ENCODE measurements around the gene AAGAB.

AAGAB gene

DNA sequence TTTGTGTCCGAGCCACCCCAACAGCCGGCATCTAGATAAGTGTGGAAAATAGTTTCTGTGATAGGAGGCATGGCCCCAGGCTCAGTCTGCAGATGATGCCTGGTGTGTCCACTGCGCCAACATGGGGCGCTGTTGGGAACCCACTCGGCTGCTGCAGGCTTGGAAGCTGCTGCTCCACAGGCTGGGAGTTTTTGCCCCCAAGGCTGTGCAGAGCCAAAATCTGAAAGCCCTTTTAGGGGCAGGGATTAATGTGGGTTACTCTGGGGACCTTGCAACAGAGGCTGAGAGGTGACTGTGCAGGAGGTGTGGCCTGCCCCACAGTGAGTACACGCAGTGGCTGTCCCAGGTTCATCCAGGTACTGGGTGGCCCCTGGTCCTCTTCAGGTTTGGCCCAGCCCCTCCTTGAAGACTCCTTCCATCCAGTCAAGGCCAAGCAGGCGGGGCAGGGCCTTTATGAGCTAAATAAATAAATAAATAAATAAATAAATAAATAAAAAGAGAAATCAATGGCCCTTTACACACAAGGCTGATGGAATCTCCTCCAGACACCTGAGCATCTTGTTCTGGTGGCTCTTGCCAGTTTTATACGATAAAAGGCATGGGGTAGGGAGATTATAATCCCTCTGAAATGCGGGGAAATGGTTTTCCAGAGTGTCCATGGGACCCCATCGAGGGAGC, 73.8 kb downstream of the AAGAB start:
- Mint-ChIP-seq H3K4me3 (no peak overlapping the region), H3K27ac (no peak overlapping the region)

DNA sequence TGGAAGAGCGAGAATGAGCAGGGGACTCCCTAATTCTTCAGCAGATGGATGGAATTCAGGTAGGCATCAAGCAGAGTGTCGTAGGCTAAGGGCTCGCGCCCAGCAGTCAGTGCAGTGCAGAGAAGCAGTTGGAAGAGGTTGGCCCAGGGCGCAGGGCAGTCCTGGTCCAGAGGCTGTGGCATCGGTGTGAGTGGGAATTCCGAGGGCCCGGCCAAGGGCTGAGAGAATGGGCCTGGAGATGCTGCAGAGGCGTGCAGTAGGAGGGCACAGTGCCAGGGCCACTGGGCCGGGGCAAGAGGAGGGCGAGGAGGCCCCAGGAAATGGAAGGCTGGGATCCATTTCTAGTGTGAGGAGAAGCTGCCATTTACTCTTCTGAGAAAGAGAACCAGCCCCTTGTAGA, 74.4 kb downstream of the AAGAB start:
- peaks cover 19% of the 10 kb centered on the region for H3K36me3 Mint-ChIP-seq (ENCODE audit: low read depth)
- H3K4me3 Mint-ChIP-seq: no peak overlapping the region
- peaks cover 22% of the 10 kb centered on the region for H3K4me1 Mint-ChIP-seq (ENCODE audit: low read depth)
- H3K27me3 Mint-ChIP-seq: no peaks in the 10 kb centered on the region
- H3K9me3 Mint-ChIP-seq: no peaks in the 10 kb centered on the region
- no peak overlapping the region for H3K27ac Mint-ChIP-seq

More for the DNA sequence above, 73.8 kb downstream of the AAGAB start:
- Mint-ChIP-seq H3K36me3 (ENCODE audit: low read depth) (peaks cover 23% of the 10 kb centered on the region), H3K27me3 (no peaks in the 10 kb centered on the region), H3K4me1 (ENCODE audit: low read depth) (peaks cover 22% of the 10 kb centered on the region), H3K9me3 (no peaks in the 10 kb centered on the region)

DNA sequence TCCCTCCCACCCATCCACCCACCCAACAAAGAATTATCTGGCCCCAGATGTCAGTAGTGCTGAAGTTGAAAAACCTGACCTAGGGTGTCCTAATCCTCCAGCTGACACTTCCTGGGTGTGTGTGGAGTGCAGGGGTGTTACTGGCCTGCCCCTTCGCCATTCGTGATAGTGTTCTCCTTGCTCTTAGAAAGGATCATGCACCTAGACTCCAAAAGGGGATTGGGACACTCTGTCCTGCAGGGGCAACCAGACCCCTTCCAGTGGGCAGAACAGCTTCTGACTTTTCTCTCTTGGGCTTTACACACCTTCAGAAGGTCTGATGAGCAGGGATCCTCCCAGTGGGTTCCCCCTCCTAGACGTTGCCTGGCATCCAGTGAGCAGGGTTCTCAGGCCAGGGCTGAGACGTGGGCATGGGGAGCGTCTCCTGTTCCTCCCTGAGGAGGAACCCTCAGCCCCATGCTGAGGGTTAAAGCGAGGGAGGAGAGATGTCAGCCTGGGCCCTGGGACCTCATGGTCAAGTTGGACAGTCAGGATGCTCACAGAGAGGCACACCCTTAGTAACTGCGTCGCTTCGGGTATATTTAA, 75.0 kb downstream of the AAGAB start:
- peaks cover 26% of the 10 kb centered on the region for H3K4me1 Mint-ChIP-seq (ENCODE audit: low read depth)
- no peaks in the 10 kb centered on the region for H3K27me3 Mint-ChIP-seq
- H3K9me3 Mint-ChIP-seq: no peaks in the 10 kb centered on the region
- H3K4me3 Mint-ChIP-seq: no peak overlapping the region
- H3K36me3 Mint-ChIP-seq (ENCODE audit: low read depth): peaks cover 16% of the 10 kb centered on the region
- no peak overlapping the region for H3K27ac Mint-ChIP-seq

DNA sequence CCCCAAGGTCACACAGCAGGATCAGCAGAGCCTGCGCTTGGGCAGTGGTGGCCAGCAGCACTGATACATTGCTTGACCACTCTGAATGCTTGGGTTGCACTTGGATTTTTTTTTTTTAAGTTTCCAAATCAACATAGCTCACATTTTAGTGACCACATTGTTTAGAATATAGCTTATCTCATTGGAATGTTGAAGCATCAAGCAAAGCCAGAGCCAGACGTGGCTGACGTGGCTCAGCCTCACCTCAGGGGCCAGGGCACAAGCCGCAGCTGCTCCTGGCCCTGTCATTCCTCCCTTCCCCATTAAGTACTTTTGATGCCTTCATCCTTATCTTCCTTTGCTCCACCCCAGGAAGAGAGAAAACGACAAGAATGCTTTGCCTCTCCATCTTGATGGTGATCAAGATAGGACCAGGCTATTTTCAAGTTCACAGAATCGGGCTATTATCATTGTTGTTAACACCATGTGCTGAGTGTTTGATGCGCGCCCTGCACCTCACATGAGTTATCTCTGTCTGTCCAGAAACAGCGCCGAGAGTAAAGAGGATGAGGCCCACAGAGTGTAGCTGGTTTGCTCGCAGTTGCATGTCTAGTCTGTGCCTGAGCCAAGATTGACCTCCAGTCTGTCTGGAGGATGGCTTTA, 75.8 kb downstream of the AAGAB start:
- no peaks in the 10 kb centered on the region for H3K27me3 Mint-ChIP-seq
- H3K4me1 Mint-ChIP-seq (ENCODE audit: low read depth): peaks cover 34% of the 10 kb centered on the region
- H3K9me3 Mint-ChIP-seq: no peaks in the 10 kb centered on the region
- peaks cover 16% of the 10 kb centered on the region for H3K36me3 Mint-ChIP-seq (ENCODE audit: low read depth)
- H3K4me3 Mint-ChIP-seq: no peak overlapping the region
- H3K27ac Mint-ChIP-seq: no peak overlapping the region

DNA sequence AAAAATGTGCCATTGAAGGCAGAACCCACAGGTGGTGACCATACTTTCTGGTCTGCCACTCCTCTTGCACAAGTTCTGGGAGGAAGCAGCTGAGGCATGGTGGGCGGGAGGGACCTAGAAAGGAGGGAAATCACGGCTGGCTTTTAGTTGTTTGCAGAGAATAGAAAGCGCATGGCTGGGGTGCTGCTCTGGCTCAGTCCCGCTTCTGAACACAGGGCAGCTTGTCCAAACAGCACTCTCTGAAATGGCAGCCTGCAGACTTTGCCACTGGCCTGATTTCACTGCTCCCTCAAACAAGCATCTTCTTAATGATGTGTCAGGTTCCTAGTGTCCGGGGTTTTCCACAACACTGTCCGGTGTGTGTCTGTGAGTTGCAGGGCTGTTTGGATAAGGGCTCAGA, 76.7 kb downstream of the AAGAB start:
- Mint-ChIP-seq H3K4me3 (no peak overlapping the region), H3K36me3 (ENCODE audit: low read depth) (peaks cover 17% of the 10 kb centered on the region), H3K4me1 (ENCODE audit: low read depth) (peaks cover 41% of the 10 kb centered on the region), H3K27me3 (no peaks in the 10 kb centered on the region), H3K9me3 (no peaks in the 10 kb centered on the region), H3K27ac (no peak overlapping the region)

DNA sequence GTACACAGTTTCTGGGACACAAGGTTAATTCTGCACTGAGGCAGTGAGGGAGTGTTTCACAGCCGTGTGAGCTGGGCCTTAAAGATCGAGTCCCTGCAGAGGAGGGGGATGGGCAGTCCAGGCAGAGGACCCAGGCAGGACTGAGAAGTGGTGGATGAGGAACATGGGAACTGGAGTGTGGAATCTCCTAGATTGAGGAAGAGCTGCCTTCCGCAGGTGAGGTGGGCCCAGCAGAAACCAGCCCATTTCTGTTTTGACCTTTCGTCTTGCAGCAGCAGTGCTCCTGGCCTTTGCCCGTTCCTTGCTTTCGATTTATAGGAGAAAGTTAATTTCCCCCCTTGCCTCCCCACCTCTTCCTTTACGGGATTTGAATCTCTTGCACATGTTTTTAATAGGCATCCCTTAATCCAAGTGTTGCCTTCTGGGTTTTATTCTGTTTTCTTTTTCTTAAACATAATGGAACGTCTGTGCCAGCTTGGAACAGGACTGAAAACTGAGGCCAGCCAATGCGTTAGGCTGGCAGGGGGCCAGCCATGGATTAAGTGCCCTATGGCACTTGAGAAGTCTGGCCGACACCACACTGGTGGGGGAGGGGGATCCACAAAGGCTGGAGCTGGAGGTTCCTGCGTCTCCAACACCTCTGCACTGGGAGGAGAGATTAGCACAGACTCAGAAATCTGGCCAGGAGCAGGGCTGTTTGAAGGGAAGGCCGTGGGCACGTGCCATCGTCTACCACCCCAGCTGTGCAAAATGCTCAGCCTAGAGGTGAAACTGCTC, 78.1 kb downstream of the AAGAB start:
- H3K27me3 Mint-ChIP-seq: no peaks in the 10 kb centered on the region
- H3K36me3 Mint-ChIP-seq (ENCODE audit: low read depth): peaks cover 25% of the 10 kb centered on the region
- H3K4me1 Mint-ChIP-seq (ENCODE audit: low read depth): peaks cover 52% of the 10 kb centered on the region
- no peaks in the 10 kb centered on the region for H3K9me3 Mint-ChIP-seq
- H3K27ac Mint-ChIP-seq: peak overlapping the region; percentile 78
- H3K4me3 Mint-ChIP-seq: no peak overlapping the region

DNA sequence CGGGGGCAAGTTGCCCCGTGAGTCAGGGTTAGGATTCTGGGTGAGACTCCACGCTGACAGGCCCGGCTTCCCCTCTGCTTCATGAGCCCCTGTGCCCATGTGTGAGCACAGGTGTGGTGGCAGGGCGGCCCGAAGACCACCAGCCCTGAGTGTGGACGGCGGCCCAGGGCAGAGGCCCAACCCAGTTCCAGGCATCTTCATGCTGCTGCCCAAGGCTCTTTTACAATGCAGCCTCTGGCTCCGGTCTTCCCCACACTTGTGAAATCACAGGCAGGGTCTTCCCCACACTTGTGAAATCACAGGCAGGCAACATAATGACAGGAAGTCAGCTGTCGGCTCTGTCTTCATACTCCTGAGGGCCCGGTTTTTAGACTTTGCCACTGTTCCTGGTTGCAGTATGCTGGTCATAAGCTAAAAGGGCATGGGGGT, 78.8 kb downstream of the AAGAB start:
- H3K27ac Mint-ChIP-seq: peak overlapping the region; percentile 78
- H3K9me3 Mint-ChIP-seq: no peaks in the 10 kb centered on the region
- H3K27me3 Mint-ChIP-seq: no peaks in the 10 kb centered on the region
- peak overlapping the region; percentile 23 for H3K4me3 Mint-ChIP-seq
- peaks cover 52% of the 10 kb centered on the region for H3K4me1 Mint-ChIP-seq (ENCODE audit: low read depth)
- peaks cover 30% of the 10 kb centered on the region for H3K36me3 Mint-ChIP-seq (ENCODE audit: low read depth)

DNA sequence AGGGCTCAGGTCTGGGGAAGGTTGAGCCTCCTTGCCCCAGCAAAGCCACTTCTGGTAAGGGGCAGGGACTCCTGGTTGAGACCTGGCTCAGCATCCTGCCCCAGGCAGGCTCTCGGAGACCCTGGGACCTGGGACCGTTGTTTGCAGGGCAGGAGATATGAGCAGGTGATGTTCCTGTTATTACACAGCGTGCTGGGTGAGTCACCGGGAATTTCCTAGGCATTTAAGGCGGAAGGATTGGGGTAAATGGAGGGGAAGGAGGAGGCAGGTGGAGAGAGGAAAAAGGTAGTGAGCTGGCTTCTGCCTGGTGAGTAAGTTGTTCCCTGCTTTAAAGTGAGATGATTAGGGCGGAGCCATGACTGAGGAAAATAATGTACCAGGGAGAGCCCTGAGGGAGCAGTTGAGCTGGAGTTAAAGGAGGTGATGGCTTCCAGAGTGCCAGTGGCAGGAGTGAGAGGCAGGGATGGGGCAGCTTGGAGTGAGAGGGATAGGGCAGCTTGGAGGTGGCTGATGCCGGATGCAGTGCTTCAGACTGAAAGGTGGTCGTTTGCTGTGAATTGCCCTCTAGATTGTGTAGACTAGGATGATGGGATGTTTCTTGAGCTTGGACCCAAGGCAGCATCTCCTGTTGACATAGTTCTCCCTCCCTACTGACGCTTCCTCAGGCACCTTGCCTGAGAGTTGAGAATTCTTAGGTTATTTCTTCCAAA, 79.4 kb downstream of the AAGAB start:
- Mint-ChIP-seq H3K4me1 (ENCODE audit: low read depth) (peaks cover 57% of the 10 kb centered on the region), H3K27me3 (no peaks in the 10 kb centered on the region), H3K27ac (peak overlapping the region; percentile 78), H3K36me3 (ENCODE audit: low read depth) (peaks cover 29% of the 10 kb centered on the region), H3K9me3 (no peaks in the 10 kb centered on the region), H3K4me3 (peak overlapping the region; percentile 12)

DNA sequence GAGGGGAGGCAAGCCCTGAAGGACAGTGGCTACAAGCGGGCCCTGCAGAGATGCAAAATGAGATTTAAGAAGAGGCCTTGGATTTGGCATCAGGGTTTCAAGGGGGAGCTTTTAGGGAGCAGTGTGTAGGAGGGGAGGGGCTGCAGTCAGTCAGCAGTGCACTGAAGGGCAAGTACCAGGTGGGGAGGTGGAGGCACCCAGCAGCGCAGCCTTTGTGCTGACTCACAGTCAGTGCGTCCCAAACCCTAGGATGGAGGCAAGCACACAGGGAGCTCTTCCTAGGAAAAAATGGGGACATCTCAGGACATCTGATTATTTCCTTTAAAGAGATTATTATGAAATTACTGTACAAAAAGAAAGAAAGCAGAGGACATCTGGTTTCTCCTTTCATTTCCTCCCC, 80.0 kb downstream of the AAGAB start:
- Mint-ChIP-seq H3K27me3 (no peaks in the 10 kb centered on the region), H3K27ac (peak overlapping the region; percentile 78), H3K9me3 (no peaks in the 10 kb centered on the region), H3K36me3 (ENCODE audit: low read depth) (peaks cover 31% of the 10 kb centered on the region), H3K4me3 (no peak overlapping the region), H3K4me1 (ENCODE audit: low read depth) (peaks cover 62% of the 10 kb centered on the region)

DNA sequence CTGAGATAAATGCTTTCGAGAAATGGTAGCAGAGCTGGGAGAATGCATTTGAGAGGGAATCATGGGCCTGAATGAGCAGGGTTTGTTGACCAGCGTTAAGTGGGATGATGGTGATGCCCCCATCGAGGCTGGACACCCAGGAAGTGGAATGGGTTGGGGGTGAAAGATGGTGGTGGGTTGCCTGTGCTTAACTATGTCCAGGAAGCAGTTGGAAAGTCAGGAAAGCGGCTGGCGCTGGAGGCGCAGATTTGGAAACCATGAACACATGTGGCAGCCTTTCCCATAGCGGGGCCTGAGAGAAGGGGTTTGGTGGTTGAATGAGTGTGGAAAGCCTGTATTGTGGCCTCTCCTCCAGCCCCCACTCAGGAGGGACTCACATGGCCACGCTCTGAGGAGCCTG, 80.7 kb downstream of the AAGAB start:
- Mint-ChIP-seq H3K36me3 (ENCODE audit: low read depth) (peaks cover 30% of the 10 kb centered on the region), H3K9me3 (no peaks in the 10 kb centered on the region), H3K27ac (peak overlapping the region; percentile 5), H3K27me3 (no peaks in the 10 kb centered on the region), H3K4me3 (no peak overlapping the region), H3K4me1 (ENCODE audit: low read depth) (peaks cover 62% of the 10 kb centered on the region)

DNA sequence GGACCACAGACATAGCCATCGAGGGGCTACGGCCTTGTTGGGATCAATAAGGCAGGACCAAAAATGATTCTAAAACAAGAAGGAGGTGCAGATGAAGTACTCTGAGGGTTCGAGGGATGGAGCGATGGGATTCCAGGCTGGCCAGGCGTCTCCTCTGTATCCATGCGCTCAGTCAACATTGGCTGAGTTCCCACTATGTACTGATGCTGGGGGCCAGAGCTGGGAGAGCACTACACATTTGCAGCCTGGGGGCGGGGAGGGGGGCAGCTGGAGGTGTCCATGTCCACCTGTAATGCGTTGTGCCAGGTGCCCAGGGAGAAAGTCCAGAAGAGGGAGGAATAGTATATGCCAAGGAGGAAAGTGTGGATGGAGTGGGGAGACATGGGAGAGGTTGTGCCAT, 81.5 kb downstream of the AAGAB start:
- H3K27me3 Mint-ChIP-seq: no peaks in the 10 kb centered on the region
- H3K27ac Mint-ChIP-seq: peak overlapping the region; percentile 8
- H3K9me3 Mint-ChIP-seq: no peaks in the 10 kb centered on the region
- H3K4me1 Mint-ChIP-seq (ENCODE audit: low read depth): peaks cover 62% of the 10 kb centered on the region
- peaks cover 35% of the 10 kb centered on the region for H3K36me3 Mint-ChIP-seq (ENCODE audit: low read depth)
- H3K4me3 Mint-ChIP-seq: no peak overlapping the region

DNA sequence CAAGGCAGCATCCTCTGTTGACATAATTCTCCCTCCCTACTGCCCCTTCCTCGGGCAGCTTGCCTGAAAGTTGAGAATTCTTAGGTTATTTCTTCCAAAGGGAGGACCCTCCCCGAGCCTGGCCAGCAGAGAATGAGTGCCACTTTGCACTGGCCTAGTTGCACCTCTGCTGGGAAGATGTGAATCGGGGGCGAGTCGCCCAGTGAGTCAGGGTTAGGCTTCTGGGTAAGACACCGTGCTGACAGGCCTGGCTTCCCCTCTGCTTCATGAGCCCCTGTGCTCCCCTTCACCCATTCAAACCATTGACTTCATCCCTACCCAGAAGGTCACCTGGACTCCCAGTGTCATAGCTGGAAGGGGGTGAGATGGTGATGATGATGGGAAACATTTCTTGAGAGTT, 82.3 kb downstream of the AAGAB start:
- H3K27me3 Mint-ChIP-seq: no peaks in the 10 kb centered on the region
- H3K27ac Mint-ChIP-seq: peak overlapping the region; percentile 8
- no peaks in the 10 kb centered on the region for H3K9me3 Mint-ChIP-seq
- H3K4me1 Mint-ChIP-seq (ENCODE audit: low read depth): peaks cover 62% of the 10 kb centered on the region
- no peak overlapping the region for H3K4me3 Mint-ChIP-seq
- H3K36me3 Mint-ChIP-seq (ENCODE audit: low read depth): peaks cover 36% of the 10 kb centered on the region

DNA sequence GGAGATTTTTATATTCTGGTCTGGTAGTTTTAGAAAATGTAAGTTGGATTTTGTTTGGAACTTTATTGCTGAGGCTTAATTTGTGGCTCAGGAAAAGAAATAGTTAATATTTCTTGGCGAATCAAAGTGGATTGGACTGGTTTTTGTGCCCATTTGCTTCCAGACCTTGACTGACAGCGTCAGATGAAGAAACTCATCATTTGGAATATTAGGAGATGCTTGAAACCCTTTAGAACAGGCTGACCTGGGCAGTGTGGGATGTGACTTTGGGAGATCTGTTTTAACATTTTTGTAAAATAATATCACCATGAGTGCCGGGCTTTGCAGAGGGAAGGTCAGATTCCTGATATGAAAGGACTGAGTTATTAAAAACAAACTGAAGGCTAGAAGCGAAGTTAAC, 83.0 kb downstream of the AAGAB start:
- Mint-ChIP-seq H3K9me3 (no peaks in the 10 kb centered on the region), H3K27me3 (no peaks in the 10 kb centered on the region), H3K36me3 (ENCODE audit: low read depth) (peaks cover 40% of the 10 kb centered on the region), H3K4me3 (no peak overlapping the region), H3K27ac (peak overlapping the region; percentile 13), H3K4me1 (ENCODE audit: low read depth) (peaks cover 56% of the 10 kb centered on the region)

DNA sequence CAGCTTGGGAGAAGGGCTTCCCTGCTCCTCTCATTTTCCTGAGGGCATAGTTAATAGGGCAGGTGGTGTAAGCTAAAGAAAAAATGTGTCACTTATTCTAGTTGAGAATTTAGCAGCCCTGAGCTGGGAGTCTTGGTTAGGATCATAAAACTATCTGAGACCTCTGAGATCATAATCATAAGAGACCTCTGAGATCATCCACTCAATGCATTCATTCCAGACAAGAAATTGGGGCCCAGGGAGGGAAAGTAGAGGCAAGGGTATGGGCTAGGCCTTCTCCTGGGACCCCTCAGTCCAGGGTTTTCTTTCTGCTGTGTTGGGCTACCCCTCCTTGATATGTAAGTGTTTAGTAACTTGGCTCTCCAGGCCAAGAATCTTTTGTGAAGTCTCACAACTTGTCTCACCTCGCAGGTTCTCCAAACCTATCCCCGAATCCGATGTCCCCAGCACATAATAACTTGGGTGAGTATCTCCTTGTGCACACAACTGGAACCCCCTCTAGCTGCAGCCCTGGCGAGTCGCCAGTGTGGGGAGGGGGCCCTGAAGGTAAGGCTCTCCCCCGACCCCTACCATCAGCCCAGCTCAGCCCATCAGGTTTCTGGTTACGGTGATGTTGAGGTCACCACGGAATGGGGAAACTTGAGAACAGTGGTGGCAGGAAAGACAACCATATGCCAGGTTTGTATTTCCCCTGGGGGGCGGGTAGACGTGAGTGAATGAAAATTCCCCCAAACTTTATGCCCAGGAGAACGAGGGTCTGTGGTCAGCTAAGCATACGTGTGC, 84.1 kb downstream of the AAGAB start:
- H3K36me3 Mint-ChIP-seq (ENCODE audit: low read depth): peaks cover 40% of the 10 kb centered on the region
- peaks cover 44% of the 10 kb centered on the region for H3K4me1 Mint-ChIP-seq (ENCODE audit: low read depth)
- no peaks in the 10 kb centered on the region for H3K9me3 Mint-ChIP-seq
- no peak overlapping the region for H3K4me3 Mint-ChIP-seq
- peak overlapping the region; percentile 47 for H3K27ac Mint-ChIP-seq
- no peaks in the 10 kb centered on the region for H3K27me3 Mint-ChIP-seq

Measured in stimulated activated naive CD8-positive, alpha-beta T cell treated with anti-CD3 and anti-CD28 coated beads, Interleukin-15, Interleukin-2, amounts not matched to agents 100 ng/mL and 50 ng/mL, for 24 hours (primary cell).